Measurements from ENCODE around the gene RSL1D1.

DNA sequence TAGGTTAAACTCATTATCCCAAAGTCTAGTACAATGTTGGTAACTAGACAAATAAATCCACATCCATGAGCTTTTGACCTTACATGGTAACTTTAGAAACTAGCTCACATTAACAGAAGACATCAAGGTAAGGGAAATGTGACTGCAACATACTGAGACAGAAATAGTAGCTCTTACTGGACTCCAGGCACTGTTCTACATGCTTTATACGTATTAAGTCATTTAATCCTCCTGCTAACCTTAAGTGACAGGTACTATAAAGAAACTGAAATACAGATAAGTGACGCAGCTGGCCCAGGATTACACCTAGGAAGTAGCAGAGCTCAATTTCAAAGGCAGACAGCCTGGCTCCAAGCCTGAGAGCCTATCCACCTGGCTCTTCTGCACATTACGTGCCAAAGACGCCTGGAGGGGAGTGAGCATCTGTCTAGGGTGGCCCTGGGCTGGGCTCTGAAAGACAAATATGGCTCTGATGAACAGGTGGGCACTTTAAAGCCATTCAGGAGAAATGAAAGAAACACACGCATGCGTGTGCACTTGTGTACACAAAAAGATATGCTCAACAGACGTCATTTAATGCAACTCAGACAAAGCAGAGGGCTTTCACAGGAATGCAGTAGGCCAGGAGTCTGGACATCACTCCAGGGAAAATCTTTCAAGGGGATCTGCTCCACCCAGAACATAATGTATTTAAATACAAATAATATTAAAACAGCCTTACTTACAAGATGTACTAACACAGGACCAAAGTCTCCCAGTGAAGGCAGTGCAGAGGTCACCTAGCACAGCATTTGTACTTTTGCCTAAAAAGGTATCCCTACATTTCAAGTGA, 58.7 kb downstream of the RSL1D1 start:
- no peak for TF ChIP-seq CTCF (IDR thresholded peaks at IDR 0.05)
- no peak for TF ChIP-seq POLR2AphosphoS5 (IDR thresholded peaks at IDR 0.05; ENCODE audit: insufficient read depth in 1 of 2, low read depth in 1 of 2)
- no peak for TF ChIP-seq POLR2A (IDR thresholded peaks at IDR 0.05)
